NOMO-1 treated with DMSO at 0.1 percent for 48 hours (cell line): ENCODE measurements around the gene SEMA3E.
"Not testable (repeated sequence)": the region's sequence is repeated elsewhere in the genome, so short reads cannot be mapped to it uniquely, and the experiment has no call there.

Source experiments
- DNase-seq: peaks from one replicate; lab custom pipeline; 2025; ENCODE audit not compliant: unreplicated experiment; lab: John Stamatoyannopoulos, UW

Gene SEMA3E

DNA sequence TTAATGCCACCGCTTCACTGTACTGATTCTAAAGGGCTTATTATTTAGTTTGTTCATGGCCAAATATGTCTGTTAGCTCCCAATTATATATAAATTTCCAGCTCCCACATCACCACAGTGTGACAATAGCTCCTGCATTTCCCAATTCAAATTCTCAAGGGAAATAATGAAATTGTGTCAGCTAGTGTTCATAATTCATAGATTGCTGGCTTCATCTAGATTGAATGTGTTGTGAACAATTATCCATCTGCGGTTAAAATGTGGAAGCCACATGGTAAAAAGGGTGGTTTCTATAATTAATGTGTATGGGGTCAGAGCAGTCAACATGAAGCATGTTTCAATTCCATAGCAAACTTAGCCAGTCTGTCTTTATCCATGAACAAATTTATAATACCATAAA lies 154.3 kb downstream of the SEMA3E start:
- no peak for DNase-seq

DNA sequence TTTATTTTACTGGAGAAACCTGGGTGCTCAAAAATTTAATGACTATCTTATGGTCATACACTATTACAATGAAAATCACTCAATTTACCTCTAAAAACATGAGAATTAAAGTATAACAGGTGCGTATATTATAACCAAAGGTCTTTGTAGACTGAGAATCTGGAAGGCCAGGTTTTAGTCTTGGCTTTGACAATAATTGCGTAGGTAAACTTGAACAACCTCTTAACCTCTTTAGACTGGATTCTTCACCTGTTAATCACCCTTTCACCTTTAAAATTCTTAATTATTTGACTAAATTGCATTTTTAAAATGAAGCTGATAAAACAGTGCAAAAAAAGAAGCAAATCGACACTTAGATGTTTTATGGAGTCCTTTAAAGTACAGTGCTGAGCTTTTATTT lies 156.1 kb downstream of the SEMA3E start:
- DNase-seq: no peak

DNA sequence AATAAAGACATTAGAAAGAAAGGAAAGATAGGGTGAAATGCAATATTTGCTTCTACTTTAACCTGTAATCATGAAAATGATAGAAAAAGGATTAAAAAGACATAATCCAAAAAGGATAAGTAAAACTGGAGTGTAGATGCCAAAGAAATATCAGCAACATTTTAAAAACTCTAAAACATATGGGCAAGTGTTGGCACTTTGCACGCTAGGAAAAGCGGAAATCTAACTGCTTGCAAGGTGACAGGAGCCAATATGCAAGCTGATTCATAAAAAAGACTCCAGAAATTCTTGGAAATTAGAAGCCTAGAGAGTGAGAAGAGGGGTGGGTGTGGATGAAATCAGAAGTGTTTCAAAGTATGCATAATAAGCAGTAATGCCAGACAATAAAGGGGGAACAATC lies 161.1 kb downstream of the SEMA3E start:
- DNase-seq: no peak

DNA sequence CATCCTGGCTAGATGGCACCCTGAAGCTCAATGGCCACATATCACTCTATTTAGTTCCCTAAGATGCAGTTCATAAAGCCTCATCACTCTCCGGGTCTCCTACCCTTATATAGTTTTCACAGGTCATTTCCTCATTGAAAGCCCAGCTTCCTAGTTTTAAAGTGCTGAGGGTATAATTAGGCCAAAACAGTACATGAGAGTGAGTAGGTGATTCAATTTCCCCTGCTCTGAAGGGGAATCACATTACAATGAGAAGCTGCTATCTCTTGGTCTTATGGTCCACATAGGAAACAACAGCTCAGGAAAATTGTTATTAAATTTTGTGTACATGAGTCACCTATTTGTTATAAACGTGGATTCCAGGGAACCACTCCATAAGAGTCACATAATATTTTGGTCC lies 162.0 kb downstream of the SEMA3E start:
- DNase-seq: peak; percentile 34

DNA sequence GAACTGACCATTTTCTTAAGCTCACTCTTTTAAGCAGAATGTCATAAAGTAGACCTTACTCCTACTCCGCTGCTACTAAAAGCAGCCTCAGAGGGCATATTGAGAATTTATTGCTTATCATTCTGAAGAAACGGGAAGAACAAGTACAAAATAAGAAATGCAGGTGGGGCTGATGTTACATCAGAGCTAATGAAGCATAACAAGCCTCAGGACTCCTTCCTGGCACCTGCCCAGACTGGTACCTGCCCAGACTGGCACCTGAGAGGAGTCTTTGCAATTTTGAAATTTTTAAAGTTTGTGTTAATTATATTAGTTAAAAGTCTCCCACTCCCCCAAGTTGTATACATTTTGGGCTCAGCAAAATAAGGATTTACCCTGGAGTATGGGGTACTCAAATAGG lies 162.4 kb downstream of the SEMA3E start:
- no peak for DNase-seq

DNA sequence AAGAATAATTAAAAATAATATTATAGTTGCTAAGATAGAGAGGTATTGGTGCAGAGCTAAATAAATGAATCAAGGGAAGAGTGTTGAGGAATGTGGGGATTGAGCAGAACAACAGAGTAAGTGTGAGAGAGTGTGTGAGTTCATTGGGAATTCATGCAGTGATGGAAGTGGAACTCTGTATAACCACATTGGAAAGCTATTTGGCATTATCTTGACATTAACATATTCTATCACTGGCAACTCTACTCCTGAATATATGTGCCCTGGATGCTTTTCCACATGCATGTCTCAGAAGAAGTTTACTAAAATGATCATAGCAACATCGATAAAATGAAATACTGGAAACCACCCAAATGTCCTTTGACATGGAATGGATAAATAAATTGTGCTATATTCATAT lies 164.1 kb downstream of the SEMA3E start:
- no peak for DNase-seq

DNA sequence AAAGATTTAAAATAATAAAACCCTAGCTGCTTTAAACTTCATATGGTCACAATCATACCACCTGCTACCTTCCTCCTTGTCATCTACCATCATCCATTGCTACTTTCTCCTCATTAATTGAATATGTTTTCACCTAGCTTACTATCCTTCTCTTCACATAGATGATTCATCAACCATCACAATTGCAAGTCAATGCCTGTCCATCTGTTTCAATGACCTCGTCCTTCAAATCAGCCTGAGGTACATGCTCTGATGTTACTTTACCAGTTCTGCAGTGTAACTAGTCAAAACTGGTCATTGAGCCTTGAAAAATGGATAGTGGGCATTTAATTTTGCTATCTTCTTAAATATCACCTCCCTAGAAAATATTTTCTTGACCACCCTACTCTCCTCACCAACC lies 164.7 kb downstream of the SEMA3E start:
- no peak for DNase-seq

DNA sequence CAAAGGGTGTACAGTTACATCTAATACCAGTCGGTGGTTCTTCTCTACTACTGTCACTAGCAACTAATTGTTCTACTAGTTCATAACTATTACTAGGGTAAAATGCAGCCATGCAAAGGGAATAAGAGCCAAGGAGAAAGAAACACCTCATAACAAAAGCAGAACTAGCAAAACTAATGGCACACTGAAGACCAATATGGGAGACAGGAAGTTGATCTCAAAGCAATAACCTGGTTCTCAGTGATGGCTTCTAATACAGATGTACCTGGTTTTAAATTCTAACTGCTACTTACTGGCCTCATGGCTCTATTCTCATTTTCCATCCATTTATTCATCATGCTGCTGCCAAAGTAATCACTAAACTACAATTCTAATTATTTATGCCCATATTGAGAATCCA lies 170.3 kb downstream of the SEMA3E start:
- DNase-seq: no peak

DNA sequence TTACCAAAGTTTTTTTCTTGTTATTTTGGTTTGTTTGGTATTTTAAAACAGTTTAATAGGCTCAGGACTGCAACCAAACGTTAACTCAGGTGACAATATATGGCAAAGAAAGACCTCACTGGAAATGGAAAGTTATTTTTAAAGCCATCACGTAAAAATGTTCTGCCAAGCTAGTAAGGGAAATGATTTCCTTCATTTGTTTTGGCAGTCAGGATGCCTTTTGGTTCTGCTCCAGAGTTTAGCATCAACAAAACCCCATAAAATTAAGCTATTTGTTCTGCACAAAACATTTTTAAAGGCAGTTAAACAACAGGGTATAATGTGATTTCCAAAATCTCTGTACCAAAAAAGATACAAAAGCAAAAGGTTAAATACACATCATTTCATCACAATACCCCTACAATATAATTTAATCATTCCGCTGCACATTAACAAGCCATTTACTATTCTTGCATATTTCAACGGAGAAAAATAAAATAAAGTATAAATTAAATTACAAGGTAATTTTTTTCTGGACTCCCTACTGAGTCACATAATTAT lies 172.4 kb downstream of the SEMA3E start:
- no peak for DNase-seq

DNA sequence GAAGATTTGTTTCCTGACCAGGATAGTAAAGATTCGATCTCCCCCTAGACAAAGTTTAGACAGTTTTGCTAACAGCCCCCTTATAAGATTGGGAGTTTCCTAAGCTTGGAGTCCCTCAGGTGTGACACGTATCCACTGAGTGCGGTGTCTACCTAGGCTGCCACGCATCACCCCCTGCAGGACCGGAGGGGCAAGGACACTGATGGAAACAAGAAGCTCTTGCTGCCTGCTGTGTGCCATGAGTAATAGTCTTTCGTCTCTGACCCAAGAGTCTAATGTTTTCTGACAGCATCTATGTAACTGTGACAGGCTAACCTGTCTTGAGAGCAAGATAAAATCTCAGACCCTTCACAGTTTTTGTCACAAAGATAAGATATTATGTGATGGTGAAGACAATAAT lies 173.5 kb downstream of the SEMA3E start:
- no peak for DNase-seq

DNA sequence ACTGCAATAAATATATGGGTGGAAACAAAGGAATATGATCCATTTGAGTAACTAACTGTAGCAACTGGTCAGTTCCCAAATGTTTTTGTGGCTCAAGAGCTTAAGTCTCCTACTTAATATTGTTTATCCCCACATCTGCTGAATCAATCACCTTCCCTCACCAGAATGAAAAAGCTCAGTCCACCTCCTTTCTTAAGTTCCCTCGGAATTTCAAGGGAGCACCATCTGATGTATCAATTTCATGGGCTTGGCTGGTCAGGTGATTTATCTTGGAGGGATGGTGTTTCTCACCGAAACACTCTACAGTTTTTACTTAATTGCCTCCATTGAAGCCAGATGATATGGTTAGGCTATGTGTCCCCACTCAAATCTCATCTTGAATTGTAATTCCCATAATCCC lies 176.6 kb downstream of the SEMA3E start:
- DNase-seq: no peak

DNA sequence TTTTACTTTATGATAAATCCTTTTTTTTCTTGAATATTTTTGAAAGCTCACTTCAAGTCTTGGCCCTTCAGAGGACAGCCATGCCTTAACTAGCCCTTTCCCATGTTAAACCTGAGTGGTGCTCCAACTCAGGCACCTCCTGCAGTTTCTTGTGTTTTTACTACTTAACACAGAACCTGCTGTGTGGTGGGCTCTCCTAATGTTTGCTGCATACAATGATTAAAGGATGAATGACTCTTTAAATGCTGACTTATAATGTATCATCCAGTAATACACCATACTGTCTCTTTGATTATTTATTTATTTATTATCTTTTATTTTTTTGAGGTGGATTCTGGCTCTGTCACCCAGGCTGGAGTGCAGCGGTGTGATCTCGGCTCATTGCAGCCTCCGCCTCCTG lies 179.4 kb downstream of the SEMA3E start:
- no peak for DNase-seq

DNA sequence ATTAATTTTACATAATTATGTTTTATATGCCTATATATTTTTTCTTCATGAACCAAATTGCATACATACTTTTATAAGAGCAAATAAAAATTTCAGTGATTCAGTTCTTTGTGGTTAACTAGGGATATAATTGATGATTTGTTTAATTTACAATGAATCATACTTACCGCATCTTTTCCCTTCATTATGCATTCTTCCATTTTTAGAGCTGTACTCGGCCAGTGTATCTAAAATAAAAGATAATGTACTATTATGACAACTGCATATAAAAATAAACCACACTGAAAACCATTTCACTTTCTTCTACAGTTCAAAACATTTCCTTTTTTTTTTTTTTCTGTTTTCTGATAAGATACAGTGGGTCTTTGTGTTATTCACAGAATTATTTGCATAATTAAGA lies 179.9 kb downstream of the SEMA3E start:
- DNase-seq: no peak

DNA sequence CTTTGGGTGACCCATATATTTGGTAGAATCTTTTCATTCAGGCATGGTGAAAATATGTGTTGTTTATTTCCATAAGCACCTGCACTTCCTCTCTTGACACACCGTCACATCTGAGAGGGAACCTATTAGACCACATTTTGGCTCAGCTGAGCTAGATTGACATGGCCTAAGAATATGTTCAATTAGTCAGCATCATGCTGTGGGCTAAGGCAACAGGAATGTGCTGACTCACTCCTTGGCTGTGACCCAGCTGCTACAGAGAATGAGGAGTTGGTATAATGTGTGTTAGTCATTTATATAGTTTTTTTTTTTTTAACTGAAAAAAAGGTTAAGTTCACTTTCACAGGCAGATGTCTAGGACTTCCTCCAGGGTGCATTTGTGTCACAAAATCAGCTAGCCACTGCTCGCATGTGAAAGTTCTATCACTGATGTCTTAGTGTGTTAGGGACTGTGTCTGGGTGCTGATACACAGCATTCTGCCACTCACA lies 180.6 kb downstream of the SEMA3E start:
- DNase-seq: peak; percentile 94

DNA sequence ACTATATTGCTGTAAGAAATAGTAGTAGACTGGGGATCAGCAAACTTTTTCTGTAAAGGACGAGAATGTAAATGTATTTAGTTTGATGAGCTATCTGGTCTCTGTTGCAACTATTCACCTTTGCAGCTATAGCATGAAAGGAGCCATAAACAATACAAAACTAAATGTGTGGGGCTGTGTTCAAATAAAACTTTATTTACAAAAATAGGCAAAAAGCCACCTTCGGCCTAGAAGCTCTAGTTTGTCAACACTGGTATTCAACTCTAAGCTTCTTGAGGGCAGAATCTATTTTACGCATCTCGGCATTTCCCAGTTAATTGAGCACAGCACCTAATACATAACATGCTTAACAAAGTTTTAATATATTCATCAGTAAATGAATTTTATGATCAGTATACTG lies 181.4 kb downstream of the SEMA3E start:
- DNase-seq: no peak

DNA sequence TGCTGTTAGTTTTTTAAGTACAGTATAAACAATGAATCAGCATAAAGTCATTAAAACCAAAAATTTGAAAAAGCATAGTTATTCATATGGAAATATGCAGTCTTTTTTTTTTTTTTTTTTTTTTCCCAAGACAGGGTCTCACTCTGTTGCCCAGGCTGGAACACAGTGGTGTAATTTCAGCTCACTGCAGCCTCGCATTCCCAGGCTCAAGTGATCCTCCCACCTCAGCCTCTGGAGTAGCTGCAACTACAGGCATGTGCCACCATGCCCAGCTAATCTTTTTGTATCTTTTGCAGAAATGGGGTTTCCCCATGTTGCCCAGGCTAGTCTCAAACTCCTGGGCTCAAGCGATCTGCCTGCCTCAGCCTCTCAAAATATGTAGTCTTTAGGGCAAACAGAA lies 182.0 kb downstream of the SEMA3E start:
- DNase-seq: no peak

DNA sequence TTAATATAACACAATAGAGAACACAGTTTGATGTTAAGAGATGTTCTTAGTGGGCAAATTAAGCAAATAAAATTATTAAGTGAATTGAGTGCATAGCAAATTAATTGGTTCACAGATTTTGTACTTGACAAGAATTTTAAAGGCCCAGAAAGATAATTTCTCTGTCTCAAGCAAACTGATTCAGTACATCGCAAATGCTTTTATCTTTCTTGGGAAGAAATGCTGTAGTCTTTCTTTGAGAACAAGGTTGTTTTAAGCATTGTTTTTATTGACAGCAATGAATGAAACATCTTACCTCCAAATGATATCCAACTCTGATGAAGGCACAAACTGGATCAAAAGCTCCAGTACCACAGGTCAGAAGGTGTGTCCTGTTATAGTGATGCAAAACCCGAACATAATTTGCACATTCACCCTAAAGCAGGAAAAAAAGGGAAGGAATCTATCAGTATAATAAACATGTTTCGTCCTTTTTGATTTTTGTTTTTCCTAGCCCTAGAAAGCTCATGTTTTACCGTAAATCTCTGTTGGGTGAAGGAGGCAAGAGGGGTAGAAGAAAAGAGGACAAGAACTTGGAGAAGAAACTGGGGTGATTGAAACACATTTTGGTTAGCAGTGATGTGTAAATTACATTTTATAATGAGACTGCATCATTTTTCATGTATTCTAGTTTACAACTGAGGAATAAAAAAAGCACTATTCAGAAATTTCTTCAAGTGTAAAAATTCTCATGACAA lies 182.6 kb downstream of the SEMA3E start:
- DNase-seq: no peak

DNA sequence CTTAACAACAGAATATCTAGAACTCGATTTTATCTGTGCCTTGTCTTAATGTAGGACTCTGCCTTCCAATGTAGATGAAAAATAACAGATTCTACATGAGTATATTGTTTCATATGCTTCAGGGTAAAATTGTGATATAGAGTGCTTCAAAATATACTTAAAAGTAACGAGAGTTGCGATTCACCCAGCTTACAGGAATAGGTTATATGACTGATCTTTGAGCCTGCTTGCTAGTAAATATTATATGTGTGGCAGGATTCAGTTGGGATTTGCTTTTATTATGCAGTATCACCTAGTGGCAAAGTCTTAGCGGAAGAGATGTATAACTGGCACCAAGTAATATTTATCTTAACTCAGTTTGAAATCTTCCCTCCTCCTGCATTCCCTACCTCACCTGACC lies 183.3 kb downstream of the SEMA3E start:
- DNase-seq: no peak

DNA sequence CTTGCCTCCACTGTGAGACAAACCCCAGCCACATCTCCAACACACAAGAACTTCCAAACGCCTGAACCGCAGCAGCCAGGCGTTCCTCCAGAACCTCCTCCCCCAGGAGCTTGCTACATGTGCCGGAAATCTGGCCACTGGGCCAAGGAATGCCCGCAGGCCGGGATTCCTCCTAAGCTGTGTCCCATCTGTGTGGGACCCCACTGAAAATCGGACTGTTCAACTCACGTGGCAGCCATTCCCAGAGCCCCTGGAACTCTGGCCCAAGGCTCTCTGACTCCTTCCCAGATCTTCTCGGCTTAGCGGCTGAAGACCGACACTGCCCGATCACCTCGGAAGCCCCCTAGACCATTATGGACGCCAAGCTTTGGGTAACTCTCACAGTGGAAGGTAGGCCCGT lies 187.1 kb downstream of the SEMA3E start:
- DNase-seq: not testable (repeated sequence)

DNA sequence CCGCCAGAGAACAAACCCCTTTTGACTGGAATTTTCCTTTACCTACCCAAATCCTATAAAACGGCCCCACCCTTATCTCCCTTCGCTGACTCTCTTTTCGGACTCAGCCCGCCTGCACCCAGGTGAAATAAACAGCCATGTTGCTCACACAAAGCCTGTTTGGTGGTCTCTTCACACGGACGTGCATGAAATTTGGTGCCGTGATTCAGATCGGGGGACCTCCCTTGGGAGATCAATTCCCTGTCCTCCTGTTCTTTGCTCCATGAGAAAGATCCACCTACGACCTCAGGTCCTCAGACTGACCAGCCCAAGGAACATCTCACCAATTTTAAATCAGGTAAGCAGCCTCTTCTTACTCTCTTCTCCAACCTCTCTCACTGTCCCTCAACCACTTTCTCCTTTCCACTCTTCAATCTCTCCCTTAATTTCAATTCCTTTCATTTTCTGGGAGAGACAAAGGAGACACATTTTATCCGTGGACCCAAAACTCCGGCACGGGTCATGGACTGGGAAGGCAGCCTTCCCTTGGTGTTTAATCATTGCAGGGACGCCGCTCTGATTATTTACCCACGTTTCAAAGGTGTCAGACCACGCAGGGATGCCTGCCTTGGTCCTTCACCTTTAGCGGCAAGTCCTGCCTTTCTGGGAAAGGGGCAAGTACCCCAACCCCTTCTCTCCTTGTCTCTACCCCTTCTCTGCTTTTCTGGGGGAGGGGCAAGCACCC lies 188.8 kb downstream of the SEMA3E start:
- not testable (repeated sequence) for DNase-seq

DNA sequence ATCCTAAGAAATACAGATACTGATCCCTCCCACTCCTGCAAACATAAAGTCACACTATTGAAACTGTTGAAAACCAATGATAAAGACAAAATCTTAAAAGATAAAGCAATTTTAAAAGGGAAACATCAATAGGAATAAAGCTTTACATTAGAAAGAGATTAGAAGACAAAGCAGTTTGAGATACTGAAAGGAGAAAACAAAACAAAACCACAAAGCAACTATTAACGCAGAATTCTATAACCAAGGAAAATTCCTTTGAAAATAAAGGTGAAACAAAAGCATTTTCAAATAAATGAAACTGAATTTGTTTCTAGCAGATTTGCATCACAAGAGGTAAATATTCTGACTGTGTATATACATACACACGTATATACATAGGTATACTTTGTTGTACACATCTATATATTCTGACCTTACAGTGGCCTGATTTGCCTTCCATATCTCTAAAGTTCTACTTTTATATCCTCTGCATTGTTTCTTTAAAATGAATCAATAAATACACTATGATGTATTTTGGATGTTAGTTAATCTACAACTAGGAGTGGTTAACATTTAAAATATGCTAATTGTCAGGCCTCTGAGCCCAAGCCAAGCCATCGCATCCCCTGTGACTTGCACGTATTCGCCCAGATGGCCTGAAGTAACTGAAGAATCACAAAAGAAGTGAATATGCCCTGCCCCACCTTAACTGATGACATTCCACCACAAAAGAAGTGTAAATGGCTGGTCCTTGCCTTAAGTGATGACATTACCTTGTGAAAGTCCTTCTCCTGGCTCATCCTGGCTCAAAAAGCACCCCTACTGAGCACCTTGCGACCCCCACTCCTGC lies 189.6 kb downstream of the SEMA3E start:
- DNase-seq: not testable (repeated sequence)
